NCI-H1694 (cell line): ENCODE data around the gene PPP1R13B.

Experiments used
- DNase-seq: peaks from one replicate; lab custom pipeline; 2025; lab: John Stamatoyannopoulos, UW

The PPP1R13B gene

GRCh38 chr14:103881268-103882201 lies 34.2 kb upstream of the PPP1R13B start:
- no peak for DNase-seq

DNA sequence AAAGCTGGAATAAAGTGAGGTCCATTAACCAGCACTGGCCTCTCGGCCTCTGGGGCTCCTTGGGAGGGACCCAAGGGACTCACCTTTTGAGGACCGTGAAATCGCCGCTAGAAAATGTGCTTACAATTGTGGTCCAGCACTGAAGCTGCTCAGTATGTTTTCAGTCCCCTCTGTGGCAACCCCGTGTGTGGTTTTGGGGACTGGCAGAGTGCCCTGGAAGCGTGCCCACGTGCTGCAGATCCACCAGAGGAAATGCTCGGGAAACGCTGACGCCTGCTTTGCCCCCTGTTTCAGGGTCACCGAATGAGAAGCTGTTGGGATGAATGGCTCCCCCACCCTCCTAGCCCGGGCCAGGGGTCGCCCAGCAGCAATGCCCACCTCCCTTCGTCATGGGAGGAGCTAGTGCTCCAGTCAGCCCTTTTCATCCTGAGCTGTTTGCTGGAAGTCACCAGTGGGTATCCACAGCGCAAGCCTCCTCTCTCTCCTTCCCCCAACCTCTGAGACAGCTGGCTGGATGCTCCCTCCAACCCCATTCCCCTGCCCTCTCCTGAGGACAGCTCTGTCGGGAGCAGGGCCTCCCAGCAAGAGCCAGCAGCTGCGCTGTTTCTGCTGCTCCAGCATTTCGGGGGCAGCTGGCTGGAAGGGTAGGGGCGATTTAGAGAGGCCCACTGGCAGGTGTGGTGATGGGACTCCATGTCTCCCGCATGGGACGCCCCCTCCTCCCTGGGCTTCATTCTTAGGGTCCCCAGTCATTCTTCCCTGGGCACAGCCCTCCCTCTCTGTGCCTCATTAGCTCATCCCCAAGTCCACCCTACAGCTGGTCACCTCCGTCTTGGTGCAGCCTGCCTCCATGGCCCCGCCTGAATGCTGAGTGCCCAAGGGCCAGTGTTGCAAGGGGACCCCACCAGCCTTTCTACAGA lies 33.2 kb upstream of the PPP1R13B start:
- DNase-seq, result peak; percentile 86

DNA sequence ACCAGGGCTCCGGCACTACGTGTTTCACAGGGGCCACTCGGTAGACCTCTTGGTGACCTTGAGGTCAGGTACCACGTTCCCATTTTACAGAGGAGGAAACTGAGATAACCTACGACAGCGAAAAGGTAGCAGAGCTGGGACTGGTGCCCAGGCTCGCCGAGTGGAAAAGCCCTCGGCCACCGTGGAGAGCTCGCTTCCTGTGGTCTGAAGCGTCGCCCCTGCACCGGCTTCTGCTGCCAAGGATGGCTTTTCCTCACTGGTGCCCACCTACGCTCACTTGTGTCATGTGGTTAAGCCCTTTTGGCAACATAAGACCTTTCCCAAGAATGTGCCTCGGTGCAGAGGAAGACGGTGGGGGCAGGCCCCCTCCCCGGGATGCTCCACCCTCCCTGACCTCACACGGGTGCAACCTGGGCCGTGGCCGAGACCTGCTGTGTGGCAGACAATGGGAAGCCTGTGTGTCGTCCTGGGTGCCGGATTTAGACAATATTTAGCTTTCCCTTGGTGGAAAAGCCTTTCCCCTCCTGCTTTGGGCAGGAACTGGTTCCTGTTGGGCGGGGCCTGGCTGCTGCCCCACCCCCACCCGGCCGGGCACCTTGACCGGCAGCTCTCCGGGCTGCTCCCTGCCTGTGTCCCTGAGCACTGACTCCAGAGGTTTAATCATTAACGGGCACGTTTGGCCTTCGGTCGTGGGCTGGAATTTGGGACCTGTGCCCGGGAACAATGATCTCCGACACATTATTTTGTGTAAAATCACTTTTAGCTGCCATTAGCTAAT lies 32.4 kb upstream of the PPP1R13B start:
- no peak for DNase-seq

DNA sequence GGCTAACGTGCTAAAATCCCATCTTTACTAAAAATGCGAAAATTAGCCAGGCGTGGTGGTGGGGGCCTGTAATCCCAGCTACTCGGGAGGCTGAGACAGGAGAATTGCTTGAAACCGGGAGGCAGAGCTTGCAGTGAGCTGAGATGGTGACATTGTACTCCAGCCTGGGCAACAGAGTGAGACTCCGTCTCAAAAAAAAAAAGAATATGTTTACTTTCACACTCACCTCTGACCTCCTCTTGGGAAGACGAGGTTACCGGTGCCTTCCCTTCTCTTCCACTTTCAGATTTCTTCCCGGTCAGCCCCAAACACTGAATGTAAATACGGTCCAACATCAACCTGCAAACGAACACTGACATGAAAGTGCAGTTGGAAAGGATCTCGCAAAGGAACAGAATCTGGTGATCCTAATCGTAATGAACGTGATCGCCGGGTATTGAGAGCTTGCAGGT lies 31.8 kb upstream of the PPP1R13B start:
- DNase-seq, result no peak

GRCh38 chr14:103878180-103878579 lies 30.8 kb upstream of the PPP1R13B start:
- no peak for DNase-seq

DNA sequence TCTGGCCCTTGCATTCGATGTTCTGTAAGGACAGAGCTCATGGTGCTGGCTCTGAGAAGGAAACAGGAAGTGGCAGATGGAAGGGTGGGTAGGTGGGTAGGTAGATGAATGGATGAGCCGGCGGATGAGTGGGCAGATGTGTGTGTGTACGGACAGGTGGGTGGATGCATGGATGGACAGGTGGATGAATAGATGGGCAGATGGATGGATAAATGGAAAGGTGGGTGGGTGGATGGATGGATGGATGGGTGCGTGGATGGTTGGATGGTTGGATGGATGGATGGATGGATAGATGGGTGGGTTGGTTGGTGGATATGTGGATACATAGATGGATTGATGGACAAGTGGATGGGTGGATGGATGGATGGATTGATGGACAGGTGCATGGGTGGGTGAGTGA lies 27.6 kb upstream of the PPP1R13B start:
- no peak for DNase-seq

GRCh38 chr14:103872481-103873113 lies 25.2 kb upstream of the PPP1R13B start:
- DNase-seq, result no peak

DNA sequence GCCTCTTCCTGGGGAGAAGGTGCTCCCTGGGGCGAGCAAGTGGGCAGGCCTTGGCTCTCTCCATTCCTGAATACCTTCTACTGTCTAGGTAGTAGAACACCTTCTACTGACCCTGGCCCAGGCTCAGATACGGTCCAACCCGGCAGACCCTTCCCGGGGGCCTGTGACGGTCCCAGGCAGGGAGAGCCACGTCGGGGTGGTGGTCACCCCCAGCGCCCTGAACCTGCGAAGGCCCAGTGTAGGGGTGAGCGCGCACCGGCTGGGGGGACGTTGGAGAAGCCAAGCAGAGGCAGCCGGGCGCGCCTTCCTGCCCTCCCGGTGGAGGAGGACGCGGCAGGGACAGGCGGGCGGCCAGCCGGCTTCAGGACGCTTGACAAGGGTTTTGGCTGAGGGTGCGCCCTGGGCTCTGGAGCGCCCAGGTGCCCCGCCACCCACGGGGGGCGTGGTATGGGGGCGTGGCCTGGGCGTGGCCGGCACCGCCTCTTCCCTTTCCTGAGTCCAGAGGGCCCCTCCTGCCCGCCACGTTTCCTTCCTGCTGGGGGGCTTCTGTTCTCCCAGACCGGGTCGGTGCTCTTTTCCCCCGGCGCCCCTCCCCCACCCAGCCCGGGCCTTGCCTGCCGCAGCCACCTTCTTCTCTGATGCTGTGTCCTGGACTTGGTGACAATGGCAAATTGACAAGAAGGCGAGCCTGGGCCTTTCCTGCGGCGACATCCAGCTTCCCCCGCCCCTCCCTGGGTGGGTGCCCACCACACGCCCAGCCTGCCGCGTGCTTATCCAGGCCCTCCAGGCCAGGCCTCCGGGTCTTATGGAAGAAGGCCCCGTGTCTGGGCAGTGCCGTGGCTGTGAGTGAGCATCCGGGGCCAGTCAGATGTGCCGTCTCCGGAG lies 24.5 kb upstream of the PPP1R13B start:
- DNase-seq, result no peak

- DNase-seq, result no peak
Measured at GRCh38 chr14:103870891-103871595, 23.7 kb upstream of the PPP1R13B start.

- DNase-seq, result no peak
Measured at GRCh38 chr14:103870144-103870876, 22.9 kb upstream of the PPP1R13B start.

DNA sequence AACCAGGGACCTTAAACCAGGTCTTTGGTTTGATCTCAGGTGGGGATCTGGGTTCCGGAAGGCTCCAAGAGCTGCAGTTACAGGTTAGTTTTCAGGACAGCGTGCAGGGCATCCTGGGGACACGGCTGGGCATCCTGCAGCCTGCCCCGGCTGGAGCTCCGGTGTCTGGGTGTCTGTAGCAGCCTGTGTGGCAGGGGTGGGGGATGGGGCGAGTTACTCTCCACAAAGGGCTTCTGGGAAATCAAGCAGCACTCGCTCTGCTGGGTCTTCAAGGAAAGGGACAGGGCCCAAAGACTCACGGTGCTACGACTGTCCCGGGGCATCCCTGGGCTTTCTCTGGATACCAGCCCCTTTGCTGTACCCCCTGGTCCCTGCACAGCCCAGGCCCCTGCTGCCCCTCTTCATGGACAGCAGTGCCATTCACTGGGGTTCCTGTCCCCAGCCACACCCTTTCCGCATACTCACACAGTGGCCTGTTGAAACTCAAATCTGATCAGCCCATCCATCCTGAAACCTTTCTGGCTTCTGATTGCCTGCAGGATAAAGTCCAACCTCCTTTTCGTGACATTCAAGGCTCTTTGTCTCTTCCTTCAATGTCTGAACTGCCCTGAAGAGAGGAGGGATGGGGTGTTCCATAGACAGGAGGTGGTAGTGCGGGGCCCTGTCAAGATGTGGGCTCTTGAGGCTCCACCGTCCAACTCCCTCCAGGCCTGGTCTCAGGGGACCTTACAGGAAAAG lies 22.2 kb upstream of the PPP1R13B start:
- DNase-seq, result no peak

- DNase-seq, result no peak
Measured at GRCh38 chr14:103868242-103868897, 21.0 kb upstream of the PPP1R13B start.

GRCh38 chr14:103867523-103867953 lies 20.2 kb upstream of the PPP1R13B start:
- peak; percentile 99 for DNase-seq

DNA sequence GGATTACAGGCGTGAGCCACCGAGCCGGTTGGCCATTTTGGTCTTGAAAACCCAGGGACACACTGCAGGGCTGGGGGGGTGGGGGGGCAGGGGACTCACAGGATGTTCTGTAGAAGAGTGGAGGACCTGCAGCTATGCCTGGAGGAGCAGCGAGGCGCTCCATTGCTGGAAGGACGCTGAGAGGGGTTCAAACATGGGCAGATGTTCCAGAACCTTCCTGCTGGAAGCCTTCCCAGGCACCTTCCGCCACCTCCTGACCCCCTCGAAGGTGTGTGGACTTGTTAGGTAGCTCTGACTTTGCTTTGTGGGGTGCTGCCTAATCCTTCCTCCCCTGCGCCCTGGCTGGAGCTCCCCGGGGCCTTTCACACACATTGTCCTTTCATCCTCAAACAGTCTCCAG lies 19.6 kb upstream of the PPP1R13B start:
- no peak for DNase-seq

- DNase-seq, result no peak
Measured at GRCh38 chr14:103863245-103863644, 15.9 kb upstream of the PPP1R13B start.

- DNase-seq, result no peak
Measured at GRCh38 chr14:103862393-103862782, 15.0 kb upstream of the PPP1R13B start.
